Measurements from ENCODE around the gene KLK1. TPM values are rescaled to one million over a fixed set of nuclear protein-coding genes. Genes with fewer than 3 reads are reported as not detected.

The KLK1 gene
- total RNA-seq, 1 donor from 2014 or later = 2.1 TPM

- no peak for ATAC-seq
- intact Hi-C loops (cut with DNase I) = no loop called here
- DNase-seq (ENCODE audit: low spot score) = no peak
Measured at GRCh38 chr19:50837300-50837699, 13.7 kb upstream of the KLK1 start.

- DNase-seq (ENCODE audit: low spot score) = no peak
- ATAC-seq = no peak
- intact Hi-C loops (cut with DNase I) = no loop called here
Measured at GRCh38 chr19:50836543-50837195, 13.1 kb upstream of the KLK1 start.

DNA sequence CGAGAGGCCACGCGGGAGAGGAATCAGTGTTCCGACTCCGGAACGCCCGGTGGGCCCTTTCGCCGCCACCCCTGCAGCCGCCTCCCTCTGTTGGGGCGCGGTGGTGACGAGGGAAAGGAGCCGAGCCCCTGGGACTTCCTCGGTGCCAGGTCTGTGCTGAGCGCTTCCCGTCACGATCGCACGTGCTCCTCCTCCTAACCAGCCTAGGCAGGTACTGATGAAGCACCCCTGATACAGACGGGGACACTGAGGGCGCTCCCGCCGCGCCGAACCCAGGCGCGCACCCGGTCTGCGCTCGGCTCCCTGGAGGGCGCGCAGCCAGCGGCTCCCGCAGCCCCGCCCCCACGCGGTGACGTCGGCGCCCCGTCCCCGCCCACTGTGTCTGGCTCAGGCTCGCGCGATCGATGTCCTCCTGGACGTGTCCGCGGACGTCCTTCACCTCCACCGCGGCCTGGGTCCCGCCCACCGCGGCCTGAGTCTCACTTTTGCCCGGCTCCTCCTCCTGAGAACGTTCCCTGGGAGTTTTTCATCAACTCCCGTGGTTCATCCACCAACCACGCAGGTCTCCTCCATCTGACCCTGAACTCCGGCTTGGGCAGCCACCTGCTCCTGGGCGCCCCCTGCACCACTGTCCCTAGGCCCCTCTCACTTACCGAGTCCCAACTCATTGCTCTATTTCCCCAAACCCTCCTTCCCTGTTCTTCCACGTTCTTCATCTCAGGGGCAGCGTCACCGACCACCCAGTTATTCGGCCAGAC lies 12.4 kb upstream of the KLK1 start:
- DNase-seq (ENCODE audit: low spot score) (peak; percentile 82), ATAC-seq (peak; percentile 94)
- intact Hi-C loops (cut with DNase I) = no loop called here

GRCh38 chr19:50835103-50835784 lies 11.7 kb upstream of the KLK1 start:
- no peak for ATAC-seq
- intact Hi-C loops (cut with DNase I) = no loop called here
- DNase-seq (ENCODE audit: low spot score) = no peak

- no peak for DNase-seq (ENCODE audit: low spot score)
- intact Hi-C loops (cut with DNase I) = no loop called here
- no peak for ATAC-seq
Measured at GRCh38 chr19:50833802-50834167, 10.2 kb upstream of the KLK1 start.

DNA sequence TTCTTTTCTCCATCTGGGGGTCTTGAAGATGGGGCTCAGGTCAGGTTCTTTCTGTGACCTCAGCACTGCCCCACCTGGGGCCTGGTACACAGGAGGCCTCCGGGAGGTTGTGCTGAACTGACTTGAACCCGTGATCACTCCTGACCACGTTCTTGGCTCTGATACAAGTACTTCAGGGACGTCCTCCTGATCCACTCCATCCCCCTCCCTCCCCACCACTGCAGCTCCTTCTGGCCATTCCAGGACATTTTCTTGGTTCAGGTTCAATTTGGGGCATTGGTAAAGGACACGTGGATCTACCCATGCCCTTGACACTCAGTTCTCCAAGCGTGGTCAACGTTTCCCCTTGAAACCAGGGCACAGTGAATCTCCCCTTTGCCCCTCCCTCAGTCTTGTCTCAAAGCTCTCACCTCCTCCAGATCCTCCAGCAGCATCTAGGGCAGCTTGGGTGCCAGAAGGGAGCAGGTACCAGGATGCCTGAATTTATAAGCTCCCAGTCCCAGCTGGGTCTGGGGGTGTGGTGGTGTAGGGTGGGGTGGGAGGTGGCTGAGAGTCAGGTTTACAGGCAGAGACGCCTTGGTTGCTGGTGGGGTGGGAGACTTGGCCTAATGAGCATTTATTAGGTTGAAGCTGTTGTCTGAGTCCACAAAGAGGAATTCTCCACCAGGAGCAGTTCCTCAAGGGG lies 9.7 kb upstream of the KLK1 start, which contains the start of gene KLK15:
TSS of gene KLK15 (minus strand) at position 458 of the 685 bp plus-strand sequence. CDS start 2,082 bp downstream, outside the sequence.
- DNase-seq (ENCODE audit: low spot score) (no peak), ATAC-seq (no peak)
- intact Hi-C loops (cut with DNase I) = no loop called here

- ATAC-seq (no peak), DNase-seq (ENCODE audit: low spot score) (no peak)
- intact Hi-C loops (cut with DNase I) = no loop called here
Measured at GRCh38 chr19:50832666-50833065, 9.1 kb upstream of the KLK1 start.

DNA sequence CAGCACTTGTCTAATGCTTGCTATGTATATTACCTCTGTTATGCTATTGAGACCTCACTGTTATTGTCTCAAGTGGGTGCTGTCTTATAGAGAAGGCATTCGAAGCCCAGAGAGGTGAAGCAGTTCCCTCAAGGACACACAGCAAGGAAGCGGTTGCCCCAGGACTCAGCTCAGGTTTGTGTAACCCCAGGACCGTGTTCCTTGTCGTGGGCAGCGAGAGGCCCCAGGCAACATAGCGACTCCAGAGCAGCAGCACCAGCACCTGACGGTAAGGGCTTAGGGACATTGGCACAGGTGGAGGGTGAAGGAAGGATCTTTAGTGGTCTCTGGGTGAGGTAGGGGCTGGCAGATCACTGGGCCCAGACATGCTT lies 7.4 kb upstream of the KLK1 start:
- DNase-seq (ENCODE audit: low spot score) (no peak), ATAC-seq (no peak)
- intact Hi-C loops (cut with DNase I) = no loop called here

DNA sequence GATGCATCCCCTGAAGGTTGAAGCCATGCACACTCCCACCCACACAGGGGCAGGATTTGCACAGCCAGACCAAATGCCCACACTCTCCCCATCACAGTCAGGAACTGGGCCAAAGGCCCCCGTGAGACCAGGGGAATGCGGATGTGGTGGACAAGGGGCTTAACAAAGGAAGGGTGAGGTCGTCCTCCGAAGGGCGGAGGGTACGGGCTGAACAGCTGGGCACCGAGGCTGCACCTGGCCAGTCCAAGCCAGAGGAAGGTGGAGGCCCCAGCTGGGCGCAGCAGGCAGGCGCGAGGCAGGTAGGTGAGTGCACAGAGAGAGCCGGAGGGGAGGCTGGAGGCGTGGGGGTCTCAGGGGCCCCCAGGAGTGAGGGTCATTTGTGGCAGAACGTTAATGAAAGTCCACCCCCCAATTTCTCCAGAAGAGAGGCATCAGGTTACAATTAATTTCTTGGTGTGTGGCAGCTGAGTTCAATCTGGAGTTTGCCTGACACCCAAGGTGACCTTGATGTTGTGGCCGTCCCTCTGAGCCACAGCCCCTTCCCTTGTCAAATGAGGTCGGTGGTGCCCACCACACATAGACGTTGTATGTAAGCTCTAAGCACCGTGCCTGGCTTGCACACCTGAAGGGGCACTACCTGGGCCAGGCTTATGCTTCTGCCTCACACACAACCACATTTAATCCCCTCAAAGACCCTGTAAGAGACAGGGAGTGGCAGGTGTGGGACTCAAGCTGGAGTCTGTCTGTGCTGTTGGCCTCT lies 6.9 kb upstream of the KLK1 start:
- ATAC-seq (no peak), DNase-seq (ENCODE audit: low spot score) (no peak)
- intact Hi-C loops (cut with DNase I) = no loop called here

DNA sequence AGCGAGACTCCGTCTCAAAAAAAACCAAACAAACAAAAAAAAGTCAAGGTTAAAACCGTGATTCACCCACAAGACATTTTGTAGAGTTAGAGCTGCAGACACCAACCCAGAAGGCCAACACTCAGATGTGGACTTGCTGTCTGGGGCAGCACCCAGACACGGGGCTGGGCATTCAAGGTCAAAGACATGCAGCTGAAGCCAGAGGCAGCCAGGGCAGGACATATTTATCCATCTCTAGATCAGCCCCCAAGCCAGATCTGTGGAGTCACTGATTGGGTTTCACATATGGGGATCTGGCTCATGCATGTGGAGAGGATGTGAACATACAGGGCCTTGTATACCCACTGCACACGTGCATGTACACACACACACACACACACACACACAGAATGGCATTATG lies 6.2 kb upstream of the KLK1 start:
- intact Hi-C loops (cut with DNase I) = no loop called here
- no peak for ATAC-seq
- no peak for DNase-seq (ENCODE audit: low spot score)

- no peak for DNase-seq (ENCODE audit: low spot score)
- no peak for ATAC-seq
- intact Hi-C loops (cut with DNase I) = no loop called here
Measured at GRCh38 chr19:50827476-50827875, 3.9 kb upstream of the KLK1 start.

DNA sequence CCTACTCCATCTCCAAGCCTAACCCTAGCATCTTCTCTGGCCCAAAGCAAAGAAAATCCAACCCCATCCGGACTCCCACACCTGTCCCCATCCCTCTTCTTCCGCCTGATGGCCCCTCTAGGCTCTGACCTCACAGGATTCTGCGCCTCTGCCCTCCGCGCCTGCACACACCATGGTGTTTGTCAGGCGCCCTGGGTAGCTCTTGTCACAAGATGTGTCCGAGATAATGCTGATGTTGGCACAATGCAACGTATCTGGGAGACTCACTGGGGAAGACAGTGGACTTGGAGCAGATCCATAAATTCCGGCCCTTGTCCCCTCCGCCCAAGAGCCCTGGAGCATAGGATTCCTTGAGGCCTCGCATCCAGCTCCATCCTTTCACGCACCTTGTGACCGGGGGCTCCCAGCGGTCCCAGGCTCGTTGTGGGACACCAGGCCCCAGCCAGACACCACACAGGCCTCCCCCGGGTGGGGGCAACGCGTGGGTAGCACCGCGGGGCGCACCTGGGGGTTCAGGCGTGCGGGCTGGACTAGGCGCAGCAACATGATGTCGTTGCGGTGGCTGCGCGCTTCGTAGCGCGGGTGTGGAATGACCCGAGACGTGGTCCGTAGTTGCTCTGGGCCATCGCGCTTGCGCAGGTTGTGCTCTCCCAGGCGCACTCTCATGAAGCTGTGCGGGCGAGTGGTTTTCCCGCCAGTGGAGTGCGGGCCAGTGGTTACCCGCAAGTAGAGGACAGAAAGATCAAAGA lies 3.1 kb upstream of the KLK1 start:
- DNase-seq (ENCODE audit: low spot score) (no peak), ATAC-seq (no peak)
- intact Hi-C loops (cut with DNase I) = no loop called here

- intact Hi-C loops (cut with DNase I) = no loop called here
- no peak for ATAC-seq
Measured at GRCh38 chr19:50822661-50823208, 852 bp downstream of the KLK1 start.

DNA sequence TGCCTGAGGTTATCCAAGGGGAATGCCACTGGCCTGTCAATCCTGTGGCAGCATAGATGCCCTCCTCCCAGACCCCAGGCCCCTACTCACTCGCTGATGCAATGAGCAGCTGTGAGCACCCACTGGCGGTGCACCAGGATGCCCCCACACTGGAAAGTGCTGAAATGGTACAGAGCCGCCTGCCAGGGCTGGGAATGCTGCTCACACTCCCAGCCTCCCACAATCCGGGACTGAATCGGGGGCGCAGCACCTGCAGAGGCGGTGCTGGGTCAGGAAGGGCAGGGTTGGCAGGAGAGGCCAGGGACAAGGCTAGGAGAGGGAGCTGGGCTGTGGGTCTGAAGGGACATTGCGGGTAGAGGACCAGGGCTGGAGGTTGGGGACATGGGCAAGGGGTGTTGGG lies 2.0 kb downstream of the KLK1 start:
- DNase-seq (ENCODE audit: low spot score) (no peak), ATAC-seq (no peak)
- intact Hi-C loops (cut with DNase I) = no loop called here

More at GRCh38 chr19:50822661-50823208, 852 bp downstream of the KLK1 start:
- DNase-seq (ENCODE audit: low spot score) = no peak

- DNase-seq (ENCODE audit: low spot score) (no peak), ATAC-seq (no peak)
Measured at GRCh38 chr19:50821248-50821612, 2.4 kb downstream of the KLK1 start.

DNA sequence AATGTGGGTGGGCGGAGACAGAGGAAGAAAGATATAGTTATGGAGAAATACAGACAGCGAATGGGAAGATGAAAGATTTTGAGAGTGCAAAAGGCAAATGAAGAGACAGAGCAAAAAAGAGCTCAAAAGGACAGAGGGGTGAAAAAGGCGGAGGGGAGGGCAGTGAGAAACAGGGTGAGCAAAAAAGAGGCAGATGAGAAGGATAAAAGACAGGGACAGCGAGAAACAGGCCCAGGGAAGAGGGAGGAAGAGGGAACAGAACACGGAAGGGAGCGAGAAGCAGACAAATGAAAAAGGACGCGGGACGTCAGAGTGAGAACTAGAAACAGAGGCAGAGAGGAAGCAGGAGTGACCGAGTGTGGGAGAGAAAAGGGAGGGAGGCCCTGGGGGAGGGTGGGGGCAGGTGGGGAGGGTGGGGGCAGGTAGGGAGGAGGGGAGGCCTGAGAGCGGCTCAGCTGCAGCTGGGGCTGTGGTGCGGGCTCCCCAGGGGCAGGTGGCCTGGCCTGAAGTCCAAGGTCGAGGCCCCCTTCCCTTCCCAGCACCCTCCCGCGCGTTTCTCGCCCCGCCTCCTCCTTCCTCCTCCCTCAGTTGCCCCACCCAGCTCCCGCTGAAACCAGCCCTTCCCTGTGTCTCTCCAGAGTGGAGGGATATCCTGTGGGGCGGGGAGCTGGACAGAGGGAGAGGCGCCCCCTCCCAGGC lies 2.9 kb downstream of the KLK1 start:
- ATAC-seq (peak; percentile 24), DNase-seq (ENCODE audit: low spot score) (no peak)
- intact Hi-C loops (cut with DNase I) = no loop called here

More at GRCh38 chr19:50821248-50821612, 2.4 kb downstream of the KLK1 start:
- intact Hi-C loops (cut with DNase I) = no loop called here

- no peak for DNase-seq (ENCODE audit: low spot score)
- no peak for ATAC-seq
Measured at GRCh38 chr19:50820086-50820485, 3.5 kb downstream of the KLK1 start.

More at GRCh38 chr19:50820086-50820485, 3.5 kb downstream of the KLK1 start:
- intact Hi-C loops (cut with DNase I) = no loop called here
